PC-3 (cell line): ENCODE measurements around the gene CCND3. TPM values are rescaled to one million over a fixed set of nuclear protein-coding genes. Genes with fewer than 3 reads are reported as not detected.
A peak's percentile ranks its signal among the peaks of the same experiment; 100 is the strongest.

Experiments
- ATAC-seq: fragments of 200-7000 bp; cut with Tn5 transposase; 2 replicates; pipeline ENCODE4 v1.9.1; 2020; ENCODE audit warnings: mild to moderate bottlenecking, moderate library complexity
- BruUV-seq: library from RNA; stranded (reverse); fragments of 400-500 nt; replicated peaks from 2 replicates; lab custom pipeline; 2021; lab: Mats Ljungman, UMichigan
- CTCF ChIA-PET: fragments of 300-600 bp; sonication (Branson Sonifier 250); formaldehyde crosslinking; loops from one replicate; lab custom pipeline; 2022; ENCODE audit warnings: antibody characterized with exemption; lab: Charles Lee
- POLR2A ChIA-PET: fragments of 300-600 bp; sonication (Branson Sonifier 250); formaldehyde crosslinking; loops from one replicate; lab custom pipeline; 2022; ENCODE audit warnings: antibody characterized with exemption; ENCODE audit not compliant: unreplicated experiment; lab: Charles Lee
- DNase-seq: peaks from one replicate; pipeline ENCODE4 v3.0.0-alpha.2; 2015
- H2AFZ ChIP-seq: fragments of 300-600 bp; sonication (generic); 2 replicates; pipeline ENCODE4 v1.6.0; 2016; ENCODE audit warnings: antibody characterized with exemption, low read length
- H3F3A ChIP-seq: fragments of 300-600 bp; sonication (generic); one replicate; pipeline ENCODE4 v1.6.0; 2017; ENCODE audit warnings: antibody characterized with exemption, low read length, control low read depth, mild to moderate bottlenecking; ENCODE audit not compliant: unreplicated experiment
- H3K27ac ChIP-seq: fragments of 300-600 bp; sonication (generic); 2 replicates; pipeline ENCODE4 v1.5.1; 2016; ENCODE audit warnings: mild to moderate bottlenecking, low read length
- H3K27me3 ChIP-seq: fragments of 300-600 bp; sonication (generic); 2 replicates; pipeline ENCODE4 v1.6.1; 2016; ENCODE audit warnings: low read length, mixed read lengths
- H3K36me3 ChIP-seq: fragments of 300-600 bp; sonication (generic); 2 replicates; pipeline ENCODE4 v1.6.1; 2016; ENCODE audit warnings: low read depth, mixed run types, low read length, mixed read lengths
- H3K4me1 ChIP-seq: fragments of 300-600 bp; sonication (generic); 2 replicates; pipeline ENCODE4 v1.5.1; 2016; ENCODE audit warnings: low read length; ENCODE audit not compliant: insufficient read depth
- H3K4me2 ChIP-seq: fragments of 300-600 bp; sonication (generic); 2 replicates; pipeline ENCODE4 v1.6.0; 2016; ENCODE audit warnings: low read length
- H3K4me3 ChIP-seq: fragments of 300-600 bp; sonication (generic); 2 replicates; pipeline ENCODE4 v1.5.1; 2016; ENCODE audit warnings: mild to moderate bottlenecking, low read length, mixed read lengths
- H3K79me2 ChIP-seq: fragments of 300-600 bp; sonication (generic); 2 replicates; pipeline ENCODE4 v1.6.1; 2017; ENCODE audit warnings: low read length, mixed read lengths
- H3K9ac ChIP-seq: fragments of 300-600 bp; sonication (generic); 2 replicates; pipeline ENCODE4 v1.6.0; 2016; ENCODE audit warnings: mild to moderate bottlenecking, low read length
- H3K9me2 ChIP-seq: fragments of 300-600 bp; sonication (generic); replicated peaks from 2 replicates; pipeline ENCODE4 v1.6.1; 2016; ENCODE audit warnings: mixed run types, low read length, mixed read lengths
- H3K9me3 ChIP-seq: fragments of 300-600 bp; sonication (generic); 2 replicates; pipeline ENCODE4 v1.6.1; 2016; ENCODE audit warnings: low read length, mixed read lengths
- H4K20me1 ChIP-seq: fragments of 300-600 bp; sonication (generic); 2 replicates; pipeline ENCODE4 v1.6.1; 2016; ENCODE audit warnings: low read length, mixed read lengths
- EZH2 ChIP-seq: fragments of 300-600 bp; sonication (generic); IDR thresholded peaks from one replicate; pipeline ENCODE4 v1.6.1; 2017; ENCODE audit warnings: antibody characterized with exemption, mild to moderate bottlenecking, low read length; ENCODE audit not compliant: unreplicated experiment
- EZH2phosphoT487 ChIP-seq: fragments of 300-600 bp; sonication (generic); IDR thresholded peaks from 2 replicates; pipeline ENCODE4 v1.6.1; 2018; ENCODE audit warnings: mild to moderate bottlenecking, antibody characterized with exemption, low read length, borderline replicate concordance
- intact Hi-C: fragments of 100-400 bp; cut with micrococcal nuclease; formaldehyde crosslinking; loops from 2 replicates; pipeline ENCODE4 v1.9.0; 2023
- total RNA-seq: library from RNA; depleted of rRNA; stranded (reverse); fragments of >200 nt; gene quantifications from 2 replicates; pipeline ENCODE4 v1.2.3, GENCODE V29; 2014
- TF ChIP-seq, protein P1 (sequence below): fragments of 300-600 bp; sonication (generic); conservative IDR thresholded peaks from 2 replicates; pipeline ENCODE4 v1.5.1; 2017; ENCODE audit warnings: antibody characterized with exemption, low read depth, mild to moderate bottlenecking, low read length

CCND3 gene
- total RNA-seq, 1 experiment from 2014 or later, result 44.7 TPM

DNA sequence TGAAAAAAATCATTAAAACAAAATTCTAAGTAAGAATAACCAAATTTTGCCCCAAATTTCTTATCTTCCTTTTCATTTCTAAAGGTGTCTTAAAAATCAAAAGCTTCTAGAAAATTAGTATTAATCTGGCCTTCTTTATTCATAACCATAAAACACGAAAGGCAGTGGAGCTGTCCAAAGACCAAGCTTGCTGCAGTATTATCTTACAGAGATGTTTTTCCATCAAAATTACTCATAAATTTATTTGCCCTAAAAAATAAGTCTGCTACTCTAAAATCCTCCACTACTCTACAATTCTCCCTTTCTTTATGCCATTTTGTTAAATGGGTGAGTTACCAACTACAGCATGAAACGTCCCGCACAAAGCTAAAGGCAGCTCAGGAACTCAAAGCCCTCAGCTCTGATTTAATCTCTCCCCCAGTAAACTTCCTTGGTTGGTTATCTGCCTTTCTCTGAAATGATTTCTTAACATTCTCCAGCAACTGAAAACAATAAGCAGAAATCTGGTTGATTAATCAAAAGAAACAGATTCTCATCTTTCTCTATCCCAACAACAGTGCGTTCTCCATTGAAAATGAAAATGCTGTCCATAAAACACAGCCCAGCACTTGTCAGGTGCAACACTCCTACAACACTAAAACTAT lies 48.6 kb downstream of the CCND3 start:
- DNase-seq (no peak), ATAC-seq (no peak)
- H3K4me1 ChIP-seq, result peaks cover 16% of the 10 kb centered on the region
- H3K9me3 ChIP-seq, result no peaks in the 10 kb centered on the region
- peaks cover 8% of the 10 kb centered on the region; the same call in 1 of the 2 replicates for H3K79me2 ChIP-seq
- H2AFZ ChIP-seq, result no peak overlapping the region
- ChIA-PET POLR2A (no interaction called here), CTCF (interaction anchor here (0.8 kb wide), 1 partner anchor 28 kb away, joined by 3 read pairs; the partner anchor contains the start of genes BYSL and MED20)
- 0 out of 2 replicates have a peak overlapping the region, but pooled peaks have one; percentile 99 for H3K4me2 ChIP-seq
- H4K20me1 ChIP-seq, result no peaks in the 10 kb centered on the region
- TF ChIP-seq EZH2 (no peak), EZH2phosphoT487 (no peak)
- TF ChIP-seq, protein P1, sequence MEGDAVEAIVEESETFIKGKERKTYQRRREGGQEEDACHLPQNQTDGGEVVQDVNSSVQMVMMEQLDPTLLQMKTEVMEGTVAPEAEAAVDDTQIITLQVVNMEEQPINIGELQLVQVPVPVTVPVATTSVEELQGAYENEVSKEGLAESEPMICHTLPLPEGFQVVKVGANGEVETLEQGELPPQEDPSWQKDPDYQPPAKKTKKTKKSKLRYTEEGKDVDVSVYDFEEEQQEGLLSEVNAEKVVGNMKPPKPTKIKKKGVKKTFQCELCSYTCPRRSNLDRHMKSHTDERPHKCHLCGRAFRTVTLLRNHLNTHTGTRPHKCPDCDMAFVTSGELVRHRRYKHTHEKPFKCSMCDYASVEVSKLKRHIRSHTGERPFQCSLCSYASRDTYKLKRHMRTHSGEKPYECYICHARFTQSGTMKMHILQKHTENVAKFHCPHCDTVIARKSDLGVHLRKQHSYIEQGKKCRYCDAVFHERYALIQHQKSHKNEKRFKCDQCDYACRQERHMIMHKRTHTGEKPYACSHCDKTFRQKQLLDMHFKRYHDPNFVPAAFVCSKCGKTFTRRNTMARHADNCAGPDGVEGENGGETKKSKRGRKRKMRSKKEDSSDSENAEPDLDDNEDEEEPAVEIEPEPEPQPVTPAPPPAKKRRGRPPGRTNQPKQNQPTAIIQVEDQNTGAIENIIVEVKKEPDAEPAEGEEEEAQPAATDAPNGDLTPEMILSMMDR, result no peak
- no peak overlapping the region for H3K27ac ChIP-seq
- H3K9ac ChIP-seq, result no peak overlapping the region
- no peaks in the 10 kb centered on the region for H3F3A ChIP-seq
- no peaks in the 10 kb centered on the region for H3K9me2 ChIP-seq
- intact Hi-C loops, result no loop called here
- BruUV-seq, result no TSS peak
- no peaks in the 10 kb centered on the region for H3K36me3 ChIP-seq
- H3K27me3 ChIP-seq, result no peaks in the 10 kb centered on the region
- H3K4me3 ChIP-seq, result no peak overlapping the region

DNA sequence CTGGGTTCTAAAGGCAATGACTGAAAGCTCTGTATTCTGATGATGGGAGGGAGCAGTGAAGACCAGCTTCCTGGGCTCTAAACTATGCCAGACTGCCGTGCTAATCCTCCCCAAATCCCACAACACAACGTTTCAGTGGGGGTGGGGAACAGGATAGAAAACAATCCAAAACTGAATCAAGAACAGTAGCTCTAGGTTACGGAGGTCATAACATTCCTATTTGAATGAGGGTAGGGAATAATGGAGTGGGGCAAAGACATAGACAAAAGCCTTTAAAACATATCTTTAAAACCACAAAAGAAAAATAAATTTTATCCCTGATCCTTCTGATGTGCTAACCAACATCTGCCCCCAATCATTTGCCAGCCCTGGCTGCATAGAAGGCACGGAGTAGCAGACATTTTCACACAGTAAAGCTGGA lies 54.3 kb downstream of the CCND3 start:
- H3K27ac ChIP-seq, result no peak overlapping the region
- H3F3A ChIP-seq, result no peaks in the 10 kb centered on the region
- TF ChIP-seq, protein P1, result no peak
- TF ChIP-seq EZH2, result no peak
- TF ChIP-seq EZH2phosphoT487, result no peak
- no peaks in the 10 kb centered on the region for H4K20me1 ChIP-seq
- no peak overlapping the region for H3K4me3 ChIP-seq
- no peak for DNase-seq
- H3K9me3 ChIP-seq, result no peaks in the 10 kb centered on the region
- H3K4me2 ChIP-seq, result no peak overlapping the region
- no peaks in the 10 kb centered on the region for H3K27me3 ChIP-seq
- CTCF ChIA-PET, result interaction anchor here (0.7 kb wide), 1 partner anchor 60 kb away, joined by 10 read pairs; no protein-coding TSS in a partner anchor
- H3K79me2 ChIP-seq, result no peaks in the 10 kb centered on the region
- intact Hi-C loops, result no loop called here
- ATAC-seq, result no peak
- no peaks in the 10 kb centered on the region for H3K4me1 ChIP-seq
- POLR2A ChIA-PET, result interaction anchor here (0.6 kb wide), 1 partner anchor 9 kb away, joined by 3 read pairs; no protein-coding TSS in a partner anchor
- no peak overlapping the region for H2AFZ ChIP-seq
- no peaks in the 10 kb centered on the region for H3K9me2 ChIP-seq
- H3K9ac ChIP-seq, result no peak overlapping the region
- H3K36me3 ChIP-seq, result no peaks in the 10 kb centered on the region
- no TSS peak for BruUV-seq

DNA sequence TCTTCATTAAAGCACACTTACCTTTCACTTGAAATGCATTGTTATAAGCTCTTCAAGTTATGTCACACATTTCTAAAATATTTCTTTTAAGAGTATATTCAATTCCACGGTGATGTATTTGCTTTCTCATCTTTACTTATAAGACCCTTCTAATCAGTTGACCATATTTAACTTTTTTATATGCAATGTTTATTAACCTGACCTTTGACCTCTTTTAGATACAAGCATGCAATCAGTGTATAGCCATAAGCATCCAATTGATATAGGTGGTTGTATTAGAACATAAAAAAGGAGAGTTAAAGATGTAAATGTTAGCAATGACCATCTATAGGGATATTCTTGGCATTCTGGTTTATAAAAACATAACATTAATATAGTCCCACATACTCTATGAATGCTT lies 55.7 kb downstream of the CCND3 start:
- TF ChIP-seq EZH2, result no peak
- intact Hi-C loops, result no loop called here

More for the DNA sequence above, 55.7 kb downstream of the CCND3 start:
- Histone ChIP-seq H3K27me3 (no peaks in the 10 kb centered on the region), H3K9ac (no peak overlapping the region), H3K4me3 (no peak overlapping the region), H3K9me2 (no peaks in the 10 kb centered on the region), H3K36me3 (no peaks in the 10 kb centered on the region), H3F3A (no peaks in the 10 kb centered on the region), H3K4me1 (no peaks in the 10 kb centered on the region), H2AFZ (no peak overlapping the region), H3K4me2 (no peak overlapping the region), H3K9me3 (no peaks in the 10 kb centered on the region), H4K20me1 (no peaks in the 10 kb centered on the region), H3K79me2 (no peaks in the 10 kb centered on the region), H3K27ac (no peak overlapping the region)
- ChIA-PET POLR2A (interaction anchor here (0.7 kb wide), 1 partner anchor 9 kb away, joined by 3 read pairs; the partner anchor contains the start of gene USP49), CTCF (no interaction called here)
- DNase-seq (no peak), ATAC-seq (no peak)
- BruUV-seq, result no TSS peak
